AG10803 (cell line): ENCODE measurements around the gene DNAJC22.
A peak's percentile ranks its signal among the peaks of the same experiment; 100 is the strongest.

Experiments
- DNase-seq: peaks from one replicate; pipeline ENCODE4 v3.0.0; 2010; ENCODE audit warnings: low read depth
- H3K4me3 ChIP-seq: 2 replicates; pipeline ENCODE4 v1.5.1; 2011; ENCODE audit warnings: mild to moderate bottlenecking, low read length, control low read depth
- CTCF ChIP-seq: conservative IDR thresholded peaks from 2 replicates; pipeline ENCODE4 v1.5.1; 2011; ENCODE audit warnings: mild to moderate bottlenecking, low read length, control low read depth, inconsistent platforms

The DNAJC22 gene

GRCh38 chr12:49342066-49342913 lies 4.4 kb upstream of the DNAJC22 start:
- peak; percentile 65 for TF ChIP-seq CTCF
- peak overlapping the region; percentile 51 for H3K4me3 ChIP-seq
- peak; percentile 44 for DNase-seq

GRCh38 chr12:49342914-49343731 lies 3.6 kb upstream of the DNAJC22 start:
- H3K4me3 ChIP-seq: peak overlapping the region; percentile 51
- no peak for TF ChIP-seq CTCF
- DNase-seq: no peak

- no peak for TF ChIP-seq CTCF
- no peak for DNase-seq
- H3K4me3 ChIP-seq: no peak overlapping the region
Observed at GRCh38 chr12:49344486-49345050, 2.1 kb upstream of the DNAJC22 start.

GRCh38 chr12:49345051-49345824 lies 1.4 kb upstream of the DNAJC22 start:
- DNase-seq: no peak
- peak overlapping the region; percentile 54 for H3K4me3 ChIP-seq
- TF ChIP-seq CTCF: no peak

- peak overlapping the region; percentile 54 for H3K4me3 ChIP-seq
- no peak for TF ChIP-seq CTCF
- no peak for DNase-seq
Observed at GRCh38 chr12:49345825-49346658, 646 bp upstream of the DNAJC22 start.
